ENCODE measurements around the gene SENP7. TPM values are rescaled to one million over a fixed set of nuclear protein-coding genes. Genes with fewer than 3 reads are reported as not detected.
A peak's percentile ranks its signal among the peaks of the same experiment; 100 is the strongest.
"Not testable (repeated sequence)": the region's sequence is repeated elsewhere in the genome, so short reads cannot be mapped to it uniquely, and the experiment has no call there.

SENP7 gene
- total RNA-seq, 1 experiment from 2014 or later, result 8.6 TPM

GRCh38 chr3:101329016-101329673 is 183.9 kb downstream of the SENP7 start:
- DNase-seq (ENCODE audit: low read depth), result no peak

DNA sequence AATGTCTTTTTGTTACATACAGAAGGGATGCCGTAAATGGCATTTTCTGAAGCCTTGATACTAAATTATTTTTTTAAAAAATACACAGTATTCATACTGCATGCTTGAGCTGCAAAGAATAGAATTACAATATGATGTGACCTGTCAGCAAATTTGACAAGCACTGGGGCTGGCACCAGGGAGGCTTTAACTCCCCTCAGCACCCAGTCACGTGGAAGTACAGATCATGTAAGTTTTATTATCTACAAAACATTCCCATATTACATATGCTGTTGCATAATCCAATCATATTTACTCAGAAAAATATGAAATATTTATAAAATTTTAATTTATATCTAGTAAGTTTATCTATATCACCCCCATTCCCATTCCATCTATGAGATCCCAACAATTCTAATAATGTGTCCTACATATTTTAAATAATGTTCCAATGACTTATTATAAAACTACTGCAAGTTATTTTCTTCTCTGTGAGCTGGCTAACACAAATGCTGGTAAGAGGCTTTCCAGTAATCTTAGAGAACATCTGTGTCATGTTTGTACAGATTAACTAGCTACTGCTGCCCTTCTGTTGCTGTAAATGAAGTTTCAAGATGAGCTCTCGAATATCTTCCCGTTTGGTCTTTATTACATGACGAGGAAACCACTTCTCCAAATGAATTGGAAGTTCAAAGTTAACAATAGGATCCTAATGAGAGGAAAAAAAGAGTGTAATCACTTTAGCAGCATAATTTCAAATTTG is 187.4 kb downstream of the SENP7 start:
- DNase-seq (ENCODE audit: low read depth), result no peak

DNA sequence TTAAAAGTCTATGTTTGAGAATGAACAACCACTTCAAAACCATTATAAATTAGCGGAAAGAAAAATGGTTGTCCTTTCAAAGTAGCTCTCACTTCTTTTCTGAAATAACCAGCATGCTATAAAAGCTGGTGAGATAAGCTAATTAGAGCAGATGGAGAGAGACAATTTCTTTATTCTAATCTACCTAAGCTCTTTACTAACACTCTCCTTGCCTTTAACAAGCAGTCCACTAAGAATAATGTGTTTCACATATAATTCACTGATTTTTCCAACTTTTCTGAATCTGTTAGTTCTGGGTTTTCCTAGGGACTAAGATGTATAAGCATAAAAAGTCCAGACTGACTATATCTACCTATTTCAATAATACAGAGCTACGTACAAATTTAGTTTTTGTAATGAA is 192.5 kb downstream of the SENP7 start, which contains the start of gene IMPG2:
IMPG2 (minus strand) TSS at position 101 of the 400 bp plus-strand sequence. CDS start 203 bp downstream, outside the sequence.
- no peak for DNase-seq (ENCODE audit: low read depth)

GRCh38 chr3:101319531-101319930 is 193.5 kb downstream of the SENP7 start:
- DNase-seq (ENCODE audit: low read depth), result no peak

- DNase-seq (ENCODE audit: low read depth), result no peak
These were observed 200.5 kb downstream of the SENP7 start for GRCh38 chr3:101312545-101312944.

DNA sequence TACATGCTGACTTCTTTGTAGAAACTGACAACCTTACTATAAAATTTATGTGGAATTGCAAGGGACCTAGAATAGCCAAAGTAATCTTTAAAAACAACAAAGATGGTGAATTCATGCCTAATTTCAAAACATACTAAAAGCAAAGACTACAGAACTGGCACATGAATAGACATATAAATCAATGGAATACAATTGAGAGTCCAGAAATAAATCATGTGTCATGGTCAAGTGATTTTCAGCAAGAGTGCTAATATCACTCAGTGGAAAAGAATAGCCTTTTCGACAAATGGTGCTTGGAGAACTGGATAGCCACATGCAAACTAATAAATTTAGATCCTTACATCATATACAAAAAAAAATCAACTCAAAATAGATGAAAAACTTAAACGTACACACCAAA is 201.3 kb downstream of the SENP7 start:
- no peak for DNase-seq (ENCODE audit: low read depth)

DNA sequence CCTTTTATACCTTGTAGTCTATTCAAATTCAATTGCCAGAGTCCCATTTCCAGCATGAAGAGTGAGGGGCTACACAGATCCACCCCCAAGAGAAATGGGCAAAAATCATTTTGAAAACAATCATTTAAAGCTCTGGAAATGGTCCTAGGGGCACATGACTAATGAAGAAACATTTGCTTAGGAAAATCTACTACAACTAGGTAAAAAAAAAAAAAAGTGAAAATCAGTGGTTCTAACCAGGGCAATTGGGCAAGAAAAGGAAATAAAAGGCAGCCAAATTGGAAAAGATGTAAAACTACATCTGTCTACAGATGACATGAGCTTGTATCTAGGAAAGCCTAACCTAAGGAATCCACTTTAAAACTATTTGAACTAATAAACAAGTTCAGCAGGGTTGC is 202.0 kb downstream of the SENP7 start:
- no peak for DNase-seq (ENCODE audit: low read depth)

GRCh38 chr3:101308147-101308772 is 204.8 kb downstream of the SENP7 start:
- DNase-seq (ENCODE audit: low read depth), result not testable (repeated sequence)

GRCh38 chr3:101303836-101304235 is 209.2 kb downstream of the SENP7 start:
- no peak for DNase-seq (ENCODE audit: low read depth)

GRCh38 chr3:101303089-101303731 is 209.8 kb downstream of the SENP7 start:
- DNase-seq (ENCODE audit: low read depth), result peak; percentile 60

DNA sequence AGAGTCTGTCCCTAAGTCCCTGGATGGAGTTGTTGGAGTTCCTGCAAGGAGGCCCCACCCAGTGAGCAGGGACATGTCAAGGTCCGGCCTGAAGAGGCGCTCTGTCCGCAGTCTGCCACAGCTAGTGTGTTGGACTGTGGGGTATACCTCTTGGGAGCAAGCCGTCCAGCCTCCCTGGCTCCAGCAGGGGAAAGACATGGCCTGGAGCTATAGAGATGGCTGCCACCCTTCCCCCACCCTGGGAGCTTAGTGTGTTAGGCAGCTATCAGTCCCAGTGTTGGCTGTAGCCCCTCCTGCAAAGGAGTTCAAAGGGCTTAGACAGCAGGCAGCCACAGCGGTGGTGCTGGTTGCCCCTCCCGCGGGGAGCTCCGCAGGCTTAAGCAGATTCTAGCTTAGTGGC is 212.9 kb downstream of the SENP7 start:
- no peak for DNase-seq (ENCODE audit: low read depth)

GRCh38 chr3:101292027-101292426 is 221.0 kb downstream of the SENP7 start:
- peak; percentile 15 for DNase-seq (ENCODE audit: low read depth)

- DNase-seq (ENCODE audit: low read depth), result no peak
These were observed 224.7 kb downstream of the SENP7 start for GRCh38 chr3:101288294-101288693.

DNA sequence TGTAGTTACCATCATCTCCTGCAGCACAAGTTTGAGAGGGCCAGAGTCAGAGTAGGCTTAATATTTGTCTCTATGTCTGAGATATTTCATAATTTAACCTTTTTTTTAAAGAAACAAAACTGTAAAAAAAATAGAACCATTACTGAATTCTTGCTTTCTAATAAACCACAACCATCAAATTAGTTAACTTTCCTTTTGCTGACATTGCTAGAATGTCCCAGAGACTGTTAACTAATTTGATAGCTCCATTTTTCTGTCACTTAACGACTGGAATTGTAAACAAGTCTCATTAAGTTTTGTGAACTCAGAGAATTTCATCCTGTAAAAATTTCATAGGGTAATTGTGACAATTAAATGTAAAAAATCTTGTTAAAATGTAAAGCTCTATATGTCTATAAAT is 228.3 kb downstream of the SENP7 start:
- DNase-seq (ENCODE audit: low read depth), result no peak

DNA sequence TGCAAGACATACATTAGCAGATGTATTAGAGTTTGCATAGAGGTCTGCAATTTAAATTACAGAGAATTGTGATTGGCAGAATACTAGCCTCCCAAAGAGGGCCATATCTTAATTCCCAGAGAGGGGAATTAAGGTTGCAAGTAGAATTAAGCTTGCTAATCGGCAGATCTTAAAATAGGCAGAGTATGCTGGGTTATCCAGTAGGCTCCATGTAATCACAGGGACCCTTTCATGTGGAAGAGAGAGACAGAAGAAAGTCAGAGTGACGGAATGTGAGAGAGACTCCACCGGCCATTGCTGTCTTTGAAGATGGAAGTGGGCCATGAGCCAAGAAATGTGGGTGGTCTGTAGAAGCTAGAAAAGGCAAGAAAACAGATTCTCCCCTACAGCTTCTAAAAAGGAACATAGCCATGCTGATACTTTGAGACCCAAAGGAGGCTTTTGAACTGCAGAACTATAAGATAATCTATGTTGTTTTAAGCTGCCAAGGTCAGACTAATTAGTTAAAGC is 231.4 kb downstream of the SENP7 start:
- DNase-seq (ENCODE audit: low read depth), result no peak

GRCh38 chr3:101279765-101280385 is 233.1 kb downstream of the SENP7 start:
- peak; percentile 12 for DNase-seq (ENCODE audit: low read depth)

GRCh38 chr3:101279162-101279561 is 233.8 kb downstream of the SENP7 start:
- DNase-seq (ENCODE audit: low read depth), result peak; percentile 34

DNA sequence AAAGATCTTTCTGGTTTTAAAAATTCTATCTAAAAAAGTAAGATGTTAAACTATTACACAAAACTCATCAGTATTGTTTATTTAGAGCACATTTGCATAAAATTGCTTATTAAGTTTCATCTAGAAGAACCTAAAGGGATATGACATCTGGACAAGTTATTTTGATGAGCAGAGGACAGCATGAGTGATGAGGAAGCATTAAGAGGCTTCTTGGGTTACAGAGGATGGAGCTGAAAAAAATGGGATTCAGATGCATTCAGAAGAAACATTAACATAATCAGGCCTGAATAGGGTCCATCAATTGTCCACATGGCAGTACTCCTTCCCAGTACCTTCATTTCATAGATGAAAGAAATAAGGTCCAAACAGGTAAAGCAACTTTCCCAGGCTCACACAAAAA is 234.3 kb downstream of the SENP7 start:
- no peak for DNase-seq (ENCODE audit: low read depth)

Measured in M059J (cell line).